GM21529 (cell line): ENCODE data around the gene KIF5A.
A peak's percentile ranks its signal among the peaks of the same experiment; 100 is the strongest.

Source experiments
- ATAC-seq: cut with Tn5 transposase; IDR thresholded peaks from one replicate; pipeline ENCODE4 v1.9.1; 2021; ENCODE audit not compliant: unreplicated experiment

The KIF5A gene

GRCh38 chr12:57628280-57629191, 78.7 kb downstream of the KIF5A start:
- ATAC-seq = no peak

GRCh38 chr12:57629897-57630471, 80.1 kb downstream of the KIF5A start:
- ATAC-seq = no peak

GRCh38 chr12:57630891-57631433, 81.1 kb downstream of the KIF5A start:
- no peak for ATAC-seq

- no peak for ATAC-seq
Measured at GRCh38 chr12:57631566-57632072, 81.8 kb downstream of the KIF5A start.

- no peak for ATAC-seq
Measured at GRCh38 chr12:57632073-57632957, 82.5 kb downstream of the KIF5A start.

- ATAC-seq = peak; percentile 62
Measured at GRCh38 chr12:57632958-57633840, 83.4 kb downstream of the KIF5A start, which contains the start of gene B4GALNT1. Gene B4GALNT1 (minus strand): TSS chr12:57633201. CDS start chr12:57632132, 1,069 bp downstream.
